Calu3 (cell line): Measurements from ENCODE around the gene MAP2. TPM values are rescaled to one million over a fixed set of nuclear protein-coding genes. Genes with fewer than 3 reads are reported as not detected.
A peak's percentile ranks its signal among the peaks of the same experiment; 100 is the strongest.

Source experiments
- BruUV-seq: library from RNA; stranded (reverse); fragments of 400-500 nt; replicated peaks from 2 replicates; lab custom pipeline; 2021; lab: Mats Ljungman, UMichigan
- CTCF ChIA-PET: fragments of 300-600 bp; sonication (Branson Sonifier 250); formaldehyde crosslinking; loops from one replicate; lab custom pipeline; 2022; ENCODE audit warnings: antibody characterized with exemption; lab: Charles Lee
- DNase-seq: peaks from one replicate; pipeline ENCODE4 v3.0.0; 2022
- H3K27ac Mint-ChIP-seq: one replicate; pipeline ENCODE4 v1.8.0; 2022; ENCODE audit warnings: mixed read lengths; ENCODE audit not compliant: unreplicated experiment
- H3K27me3 Mint-ChIP-seq: one replicate; pipeline ENCODE4 v1.8.0; 2022; ENCODE audit warnings: mixed read lengths; ENCODE audit not compliant: unreplicated experiment
- H3K36me3 Mint-ChIP-seq: one replicate; pipeline ENCODE4 v1.8.0; 2022; ENCODE audit warnings: mild to moderate bottlenecking, moderate library complexity, mixed read lengths; ENCODE audit not compliant: insufficient read depth, unreplicated experiment
- H3K4me1 Mint-ChIP-seq: one replicate; pipeline ENCODE4 v1.8.0; 2022; ENCODE audit warnings: mild to moderate bottlenecking, low read depth, mixed read lengths; ENCODE audit not compliant: unreplicated experiment
- H3K4me3 Mint-ChIP-seq: one replicate; pipeline ENCODE4 v1.8.0; 2022; ENCODE audit warnings: mild to moderate bottlenecking, low read depth, moderate library complexity, mixed read lengths; ENCODE audit not compliant: unreplicated experiment
- H3K9me3 Mint-ChIP-seq: one replicate; pipeline ENCODE4 v1.8.0; 2022; ENCODE audit warnings: low read depth, mixed read lengths; ENCODE audit not compliant: unreplicated experiment
- intact Hi-C: fragments of 100-400 bp; cut with micrococcal nuclease; formaldehyde crosslinking; loops from one replicate; pipeline ENCODE4 v1.10.0; 2022; ENCODE audit not compliant: unreplicated experiment
- total RNA-seq: library from RNA; stranded (reverse); gene quantifications from 2 replicates; pipeline ENCODE4 v1.2.3, GENCODE V29; 2022
- TF ChIP-seq, protein P1 (sequence below): fragments of 200-600 bp; IDR thresholded peaks from one replicate; pipeline ENCODE4 v1.8.0; 2022; ENCODE audit warnings: antibody characterized with exemption; ENCODE audit not compliant: unreplicated experiment

Gene MAP2
- total RNA-seq, 1 experiment from 2014 or later = 11.2 TPM

GRCh38 chr2:209424199-209424701, 403 bp downstream of the MAP2 start:
- intact Hi-C loops = loop anchor here (1.0 to 2.0 kb wide), 3 partner anchors 55 to 1017 kb away; partner anchors contain the start of gene PTH2R
- Mint-ChIP-seq H3K27me3 (no peaks in the 10 kb centered on the region), H3K27ac (peak overlapping the region; percentile 84), H3K4me1 (peaks cover 35% of the 10 kb centered on the region), H3K9me3 (no peaks in the 10 kb centered on the region), H3K36me3 (peaks cover 23% of the 10 kb centered on the region), H3K4me3 (peak overlapping the region; percentile 94)
- TF ChIP-seq, protein P1, sequence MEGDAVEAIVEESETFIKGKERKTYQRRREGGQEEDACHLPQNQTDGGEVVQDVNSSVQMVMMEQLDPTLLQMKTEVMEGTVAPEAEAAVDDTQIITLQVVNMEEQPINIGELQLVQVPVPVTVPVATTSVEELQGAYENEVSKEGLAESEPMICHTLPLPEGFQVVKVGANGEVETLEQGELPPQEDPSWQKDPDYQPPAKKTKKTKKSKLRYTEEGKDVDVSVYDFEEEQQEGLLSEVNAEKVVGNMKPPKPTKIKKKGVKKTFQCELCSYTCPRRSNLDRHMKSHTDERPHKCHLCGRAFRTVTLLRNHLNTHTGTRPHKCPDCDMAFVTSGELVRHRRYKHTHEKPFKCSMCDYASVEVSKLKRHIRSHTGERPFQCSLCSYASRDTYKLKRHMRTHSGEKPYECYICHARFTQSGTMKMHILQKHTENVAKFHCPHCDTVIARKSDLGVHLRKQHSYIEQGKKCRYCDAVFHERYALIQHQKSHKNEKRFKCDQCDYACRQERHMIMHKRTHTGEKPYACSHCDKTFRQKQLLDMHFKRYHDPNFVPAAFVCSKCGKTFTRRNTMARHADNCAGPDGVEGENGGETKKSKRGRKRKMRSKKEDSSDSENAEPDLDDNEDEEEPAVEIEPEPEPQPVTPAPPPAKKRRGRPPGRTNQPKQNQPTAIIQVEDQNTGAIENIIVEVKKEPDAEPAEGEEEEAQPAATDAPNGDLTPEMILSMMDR = no peak
- BruUV-seq = no TSS peak
- CTCF ChIA-PET = interaction anchor here (0.6 to 3.7 kb wide), 12 partner anchors 32 to 1036 kb away, joined by 3 to 51 read pairs (median 5); no protein-coding TSS in a partner anchor
- DNase-seq = peak; percentile 61

- peaks cover 35% of the 10 kb centered on the region for H3K4me1 Mint-ChIP-seq
- BruUV-seq = no TSS peak
- peaks cover 23% of the 10 kb centered on the region for H3K36me3 Mint-ChIP-seq
- peak overlapping the region; percentile 94 for H3K4me3 Mint-ChIP-seq
- no peak for DNase-seq
- H3K27ac Mint-ChIP-seq = peak overlapping the region; percentile 84
- CTCF ChIA-PET = interaction anchor here (0.6 to 3.7 kb wide), 12 partner anchors 42 to 1036 kb away, joined by 3 to 51 read pairs (median 6); no protein-coding TSS in a partner anchor
- H3K27me3 Mint-ChIP-seq = no peaks in the 10 kb centered on the region
- TF ChIP-seq, protein P1 = no peak
- intact Hi-C loops = loop anchor here (1.0 to 5.0 kb wide), 8 partner anchors 47 to 1018 kb away; partner anchors contain the start of gene PTH2R
- H3K9me3 Mint-ChIP-seq = no peaks in the 10 kb centered on the region
Observed at GRCh38 chr2:209424781-209425470, 1.1 kb downstream of the MAP2 start.

DNA sequence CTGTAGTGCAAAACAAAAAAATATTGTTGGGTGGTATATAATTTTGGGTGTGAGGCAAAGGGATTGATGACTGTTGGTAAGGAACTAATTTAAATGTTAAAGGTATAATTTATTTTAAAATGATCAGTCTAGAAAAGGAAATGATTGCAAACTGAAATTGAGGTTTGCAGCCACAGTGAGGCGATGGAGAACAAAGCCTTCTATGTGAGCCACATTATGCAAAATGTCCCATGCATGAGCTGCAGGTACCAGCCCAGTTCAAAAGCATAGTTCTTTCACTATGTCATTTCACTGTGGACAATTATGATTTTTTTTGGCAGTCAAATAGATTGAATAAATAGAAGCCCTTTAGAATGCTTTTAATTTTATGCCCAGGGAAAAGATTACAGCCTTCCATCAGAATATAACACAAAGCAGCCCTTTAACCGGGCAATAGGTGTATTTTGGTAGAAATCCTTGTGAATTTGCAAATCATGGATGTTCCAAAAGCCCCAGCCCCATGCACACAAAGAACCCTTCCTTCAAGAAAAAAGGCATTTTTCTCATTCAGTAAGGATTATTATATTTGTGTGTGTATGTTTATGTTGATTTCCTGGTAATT, 1.7 kb downstream of the MAP2 start:
- DNase-seq = peak; percentile 46
- CTCF ChIA-PET = interaction anchor here (0.7 to 3.7 kb wide), 12 partner anchors 39 to 773 kb away, joined by 3 to 51 read pairs (median 6); no protein-coding TSS in a partner anchor
- intact Hi-C loops = loop anchor here (1.0 to 5.0 kb wide), 7 partner anchors 47 to 1019 kb away; partner anchors contain the start of gene PTH2R
- H3K36me3 Mint-ChIP-seq = peaks cover 23% of the 10 kb centered on the region
- peaks cover 35% of the 10 kb centered on the region for H3K4me1 Mint-ChIP-seq
- TF ChIP-seq, protein P1 = no peak
- no peaks in the 10 kb centered on the region for H3K27me3 Mint-ChIP-seq
- H3K27ac Mint-ChIP-seq = peak overlapping the region; percentile 84
- BruUV-seq = TSS peak; percentile 41
- peak overlapping the region; percentile 94 for H3K4me3 Mint-ChIP-seq
- no peaks in the 10 kb centered on the region for H3K9me3 Mint-ChIP-seq

DNA sequence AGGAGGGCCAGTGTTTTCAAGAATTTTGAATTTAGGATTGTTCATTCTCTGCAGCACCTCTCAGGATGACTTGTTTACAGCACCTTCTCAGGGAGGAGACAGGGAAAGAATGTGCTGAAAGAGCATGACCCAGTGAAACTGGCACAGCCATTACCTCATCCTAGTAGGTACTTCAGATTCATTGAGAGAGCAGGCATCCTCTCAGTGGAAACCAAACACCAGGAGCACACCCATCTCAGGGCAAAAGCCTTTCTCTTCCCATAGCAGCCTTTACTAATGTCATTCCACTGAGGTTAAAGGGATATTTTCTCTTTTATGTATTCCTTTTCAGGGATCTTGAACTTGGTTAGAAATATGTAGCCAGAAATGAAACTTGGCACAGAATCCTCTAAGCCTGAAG, 2.6 kb downstream of the MAP2 start:
- H3K27me3 Mint-ChIP-seq = no peaks in the 10 kb centered on the region
- H3K36me3 Mint-ChIP-seq = peaks cover 23% of the 10 kb centered on the region
- CTCF ChIA-PET = interaction anchor here (1.0 to 3.7 kb wide), 4 partner anchors 38 to 91 kb away, joined by 3 to 51 read pairs (median 4); no protein-coding TSS in a partner anchor
- TF ChIP-seq, protein P1 = no peak
- intact Hi-C loops = loop anchor here (5.0 kb wide), 1 partner anchor 46 kb away; no protein-coding TSS in a partner anchor
- no TSS peak for BruUV-seq
- H3K4me3 Mint-ChIP-seq = no peak overlapping the region
- no peaks in the 10 kb centered on the region for H3K9me3 Mint-ChIP-seq
- H3K27ac Mint-ChIP-seq = no peak overlapping the region
- H3K4me1 Mint-ChIP-seq = peaks cover 37% of the 10 kb centered on the region
- peak; percentile 13 for DNase-seq
